Measurements from ENCODE around the gene ZC3H7A.

GRCh38 chr16:11740567-11740966, 56.5 kb downstream of the ZC3H7A start:
- TF ChIP-seq ISL1 (CRISPR knock-in tag; IDR thresholded peaks at IDR 0.05), result no peak
- no peak for TF ChIP-seq RARB (CRISPR knock-in tag; IDR thresholded peaks at IDR 0.05)
- no peak for TF ChIP-seq PPARA (CRISPR knock-in tag; IDR thresholded peaks at IDR 0.05; ENCODE audit: borderline replicate concordance)
- no peak for TF ChIP-seq TOX (CRISPR knock-in tag; IDR thresholded peaks at IDR 0.05; ENCODE audit: borderline replicate concordance)
- TF ChIP-seq, protein P1, sequence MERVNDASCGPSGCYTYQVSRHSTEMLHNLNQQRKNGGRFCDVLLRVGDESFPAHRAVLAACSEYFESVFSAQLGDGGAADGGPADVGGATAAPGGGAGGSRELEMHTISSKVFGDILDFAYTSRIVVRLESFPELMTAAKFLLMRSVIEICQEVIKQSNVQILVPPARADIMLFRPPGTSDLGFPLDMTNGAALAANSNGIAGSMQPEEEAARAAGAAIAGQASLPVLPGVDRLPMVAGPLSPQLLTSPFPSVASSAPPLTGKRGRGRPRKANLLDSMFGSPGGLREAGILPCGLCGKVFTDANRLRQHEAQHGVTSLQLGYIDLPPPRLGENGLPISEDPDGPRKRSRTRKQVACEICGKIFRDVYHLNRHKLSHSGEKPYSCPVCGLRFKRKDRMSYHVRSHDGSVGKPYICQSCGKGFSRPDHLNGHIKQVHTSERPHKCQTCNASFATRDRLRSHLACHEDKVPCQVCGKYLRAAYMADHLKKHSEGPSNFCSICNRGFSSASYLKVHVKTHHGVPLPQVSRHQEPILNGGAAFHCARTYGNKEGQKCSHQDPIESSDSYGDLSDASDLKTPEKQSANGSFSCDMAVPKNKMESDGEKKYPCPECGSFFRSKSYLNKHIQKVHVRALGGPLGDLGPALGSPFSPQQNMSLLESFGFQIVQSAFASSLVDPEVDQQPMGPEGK (CRISPR knock-in tag; IDR thresholded peaks at IDR 0.05; ENCODE audit: borderline replicate concordance), result no peak
- TF ChIP-seq ZFP3 (CRISPR knock-in tag; IDR thresholded peaks at IDR 0.05), result no peak
- no peak for TF ChIP-seq ESRRG (CRISPR knock-in tag; IDR thresholded peaks at IDR 0.05)
- no peak for TF ChIP-seq ARNTL (CRISPR knock-in tag; IDR thresholded peaks at IDR 0.05; ENCODE audit: borderline replicate concordance, low read depth)

Data from SK-N-SH treated with all-trans-retinoic acid at 6 μM for 48 hours (cell line).